CD4-positive, alpha-beta T cell treated with Interleukin-6 at 100 ng/mL for 8 hours (primary cell): Measurements from ENCODE around the gene FIGNL2.
"Not testable (repeated sequence)": the region's sequence is repeated elsewhere in the genome, so short reads cannot be mapped to it uniquely, and the experiment has no call there.

ENCODE experiments used
- DNase-seq: peaks from one replicate; pipeline ENCODE4 v3.0.0-alpha.2; 2020; ENCODE audit warnings: mixed read lengths, low spot score

The FIGNL2 gene

GRCh38 chr12:51848326-51848727 is at the start of gene FIGNL2:
FIGNL2 (minus strand) TSS chr12:51848718; CDS start chr12:51822413, 26,305 bp downstream.
- DNase-seq, result no peak

- DNase-seq, result no peak
Observed at GRCh38 chr12:51897181-51897580, 48.7 kb upstream of the FIGNL2 start.

GRCh38 chr12:51896236-51896635 is 47.7 kb upstream of the FIGNL2 start:
- no peak for DNase-seq

- DNase-seq, result no peak
Observed at GRCh38 chr12:51895378-51896135, 47.0 kb upstream of the FIGNL2 start.

GRCh38 chr12:51893786-51894185 is 45.3 kb upstream of the FIGNL2 start:
- no peak for DNase-seq

- no peak for DNase-seq
Observed at GRCh38 chr12:51891843-51892242, 43.3 kb upstream of the FIGNL2 start.

GRCh38 chr12:51890511-51891171 is 42.1 kb upstream of the FIGNL2 start:
- no peak for DNase-seq

GRCh38 chr12:51890133-51890464 is 41.6 kb upstream of the FIGNL2 start:
- DNase-seq, result no peak

- DNase-seq, result no peak
Observed at GRCh38 chr12:51889216-51890132, 41.0 kb upstream of the FIGNL2 start.

GRCh38 chr12:51888316-51889215 is 40.0 kb upstream of the FIGNL2 start:
- no peak for DNase-seq

- DNase-seq, result no peak
Observed at GRCh38 chr12:51887476-51888315, 39.2 kb upstream of the FIGNL2 start, which contains the start of gene ANKRD33. ANKRD33 (plus strand) TSS chr12:51888103; CDS start chr12:51888187, 84 bp downstream.

- peak; percentile 67 for DNase-seq
Observed at GRCh38 chr12:51886021-51886710, 37.6 kb upstream of the FIGNL2 start.

GRCh38 chr12:51885294-51886020 is 36.9 kb upstream of the FIGNL2 start:
- DNase-seq, result not testable (repeated sequence)

- DNase-seq, result no peak
Observed at GRCh38 chr12:51884676-51885229, 36.2 kb upstream of the FIGNL2 start.

- no peak for DNase-seq
Observed at GRCh38 chr12:51883998-51884675, 35.6 kb upstream of the FIGNL2 start.

- no peak for DNase-seq
Observed at GRCh38 chr12:51883295-51883694, 34.8 kb upstream of the FIGNL2 start.

- no peak for DNase-seq
Observed at GRCh38 chr12:51879102-51879501, 30.6 kb upstream of the FIGNL2 start.

GRCh38 chr12:51874486-51874885 is 26.0 kb upstream of the FIGNL2 start:
- no peak for DNase-seq
